ENCODE data around the gene FOXN3. TPM values are rescaled to one million over a fixed set of nuclear protein-coding genes. Genes with fewer than 3 reads are reported as not detected.

The FOXN3 gene
- polyA plus RNA-seq, 1 donor from 2014 or later = 10.3 TPM

GRCh38 chr14:89344920-89345254 is 72.1 kb downstream of the FOXN3 start:
- no peak overlapping the region for H3K4me3 ChIP-seq (ENCODE audit: low read length)

GRCh38 chr14:89343356-89343755 is 73.7 kb downstream of the FOXN3 start:
- peaks cover 3% of the 10 kb centered on the region for H3F3A ChIP-seq (ENCODE audit: insufficient read depth, low read length, poor library complexity, severe bottlenecking)
- no peaks in the 10 kb centered on the region for H3K79me2 ChIP-seq (replicated peaks; ENCODE audit: insufficient read depth, low read length)
- H3K4me2 ChIP-seq (ENCODE audit: low read length) = no peak overlapping the region
- H3K27ac ChIP-seq (ENCODE audit: low read length) = no peak overlapping the region
- H3K27me3 ChIP-seq (ENCODE audit: insufficient read depth, low read depth, low read length) = no peaks in the 10 kb centered on the region
- no peaks in the 10 kb centered on the region for H3K36me3 ChIP-seq (ENCODE audit: insufficient read depth, low read length)
- no peaks in the 10 kb centered on the region for H4K20me1 ChIP-seq (ENCODE audit: insufficient read depth)
- no peak overlapping the region for H3K4me3 ChIP-seq (ENCODE audit: low read length)
- H2AFZ ChIP-seq (ENCODE audit: low read depth, low read length) = no peak overlapping the region
- no peaks in the 10 kb centered on the region for H3K9me2 ChIP-seq (ENCODE audit: insufficient read depth, low read length)
- H3K9me3 ChIP-seq (ENCODE audit: low read length) = no peaks in the 10 kb centered on the region
- H3K9ac ChIP-seq (ENCODE audit: low read length) = no peak overlapping the region
- no peak for TF ChIP-seq RAD21 (conservative IDR thresholded peaks at IDR 0.05)
- no peak for TF ChIP-seq EP300 (conservative IDR thresholded peaks at IDR 0.05; ENCODE audit: poor library complexity, severe bottlenecking)
- no peak for TF ChIP-seq TAF1 (IDR thresholded peaks at IDR 0.05; ENCODE audit: low read depth)
- no peak for TF ChIP-seq REST (IDR thresholded peaks at IDR 0.05; ENCODE audit: borderline replicate concordance)
- TF ChIP-seq SMC3 (conservative IDR thresholded peaks at IDR 0.05; ENCODE audit: poor library complexity) = no peak
- TF ChIP-seq EZH2 (IDR thresholded peaks at IDR 0.05; ENCODE audit: borderline replicate concordance, insufficient read depth, low read length, poor library complexity, severe bottlenecking) = no peak

More at GRCh38 chr14:89344920-89345254, 72.1 kb downstream of the FOXN3 start:
- Histone ChIP-seq H2AFZ (ENCODE audit: low read depth, low read length) (no peak overlapping the region), H3K9me3 (ENCODE audit: low read length) (no peaks in the 10 kb centered on the region), H4K20me1 (ENCODE audit: insufficient read depth) (no peaks in the 10 kb centered on the region), H3K27ac (ENCODE audit: low read length) (no peak overlapping the region), H3K9me2 (ENCODE audit: insufficient read depth, low read length) (no peaks in the 10 kb centered on the region), H3F3A (ENCODE audit: insufficient read depth, low read length, poor library complexity, severe bottlenecking) (peaks cover 13% of the 10 kb centered on the region), H3K36me3 (ENCODE audit: insufficient read depth, low read length) (no peaks in the 10 kb centered on the region), H3K27me3 (ENCODE audit: insufficient read depth, low read depth, low read length) (no peaks in the 10 kb centered on the region), H3K79me2 (replicated peaks; ENCODE audit: insufficient read depth, low read length) (no peaks in the 10 kb centered on the region), H3K4me2 (ENCODE audit: low read length) (no peak overlapping the region), H3K9ac (ENCODE audit: low read length) (no peak overlapping the region)
- TF ChIP-seq REST (IDR thresholded peaks at IDR 0.05; ENCODE audit: borderline replicate concordance) (no peak), MXI1 (conservative IDR thresholded peaks at IDR 0.05; ENCODE audit: poor library complexity, severe bottlenecking) (no peak), EP300 (conservative IDR thresholded peaks at IDR 0.05; ENCODE audit: poor library complexity, severe bottlenecking) (no peak), CTCF (IDR thresholded peaks at IDR 0.05; ENCODE audit: poor library complexity, severe bottlenecking) (no peak), SMC3 (conservative IDR thresholded peaks at IDR 0.05; ENCODE audit: poor library complexity) (no peak), EZH2 (IDR thresholded peaks at IDR 0.05; ENCODE audit: borderline replicate concordance, insufficient read depth, low read length, poor library complexity, severe bottlenecking) (no peak), TAF1 (IDR thresholded peaks at IDR 0.05; ENCODE audit: low read depth) (no peak), RAD21 (conservative IDR thresholded peaks at IDR 0.05) (no peak), POLR2AphosphoS5 (IDR thresholded peaks at IDR 0.05) (no peak)

Data from neural cell (in vitro differentiated cells).